ENCODE measurements around the gene GGCX. TPM values are rescaled to one million over a fixed set of nuclear protein-coding genes. Genes with fewer than 3 reads are reported as not detected.
"Not testable (repeated sequence)": the region's sequence is repeated elsewhere in the genome, so short reads cannot be mapped to it uniquely, and the experiment has no call there.

Gene GGCX
- total and polyA plus RNA-seq, 2 donors (not counting 3 experiments of a cell fraction or from before 2014, with no cell fraction given) = 48.0 to 62.7 TPM

DNA sequence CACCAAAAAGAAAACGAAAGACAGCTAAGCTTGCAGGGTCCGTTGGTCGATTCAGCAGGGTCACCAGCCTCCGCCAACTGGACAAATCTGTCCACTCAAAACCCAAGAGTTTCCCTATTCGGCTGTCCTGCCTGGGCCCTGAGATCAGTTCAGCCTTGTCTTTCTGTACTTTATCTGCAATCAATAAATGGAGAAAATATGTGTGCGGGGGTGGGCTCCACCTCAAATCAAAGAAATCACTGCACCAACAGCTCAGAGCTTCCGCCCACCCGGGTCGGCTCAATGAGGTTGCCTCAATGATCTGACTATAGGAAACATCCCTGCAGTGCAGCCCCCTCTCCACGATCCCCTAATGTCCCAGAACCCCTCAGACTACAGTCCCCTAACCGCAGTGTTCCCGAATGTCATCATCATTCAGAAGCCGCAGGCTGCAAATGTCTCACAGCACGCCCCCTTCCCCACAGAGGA, 447 bp downstream of the GGCX start:
- dilution Hi-C loops (cut with MboI; ENCODE audit: extremely low pct_ligation_motif_present, low sequenced_read_pairs) (no loop called here), intact Hi-C loops (cut with micrococcal nuclease) (loop anchor here (1.0 kb wide), 5 partner anchors 22 to 55 kb away; partner anchors contain the start of genes C2orf68, MAT2A, TMEM150A and USP39)
- peaks cover 8 to 12% of the 10 kb centered on the region in 2 experiments for H3K36me3 ChIP-seq (ENCODE audit: control insufficient read depth in 2 of 2, extremely low read depth in 1 of 2, insufficient read depth in 2 of 2, low read length in 2 of 2)
- peaks cover 26% of the 10 kb centered on the region for H3K79me2 ChIP-seq (ENCODE audit: control insufficient read depth, insufficient read depth, low read length)
- H3K4me1 ChIP-seq (ENCODE audit: control insufficient read depth, extremely low read depth, insufficient read depth, low read length) = peaks cover 9% of the 10 kb centered on the region
- peak overlapping the region; percentile 96 for H3K4me2 ChIP-seq (ENCODE audit: insufficient read depth, low read length)
- H2AFZ ChIP-seq (ENCODE audit: low read depth, low read length) = peak overlapping the region; percentile 52
- H3K27me3 ChIP-seq (ENCODE audit: control insufficient read depth in 2 of 2, insufficient read depth in 2 of 2, low read length in 2 of 2) = no peaks in the 10 kb centered on the region
- no TSS peak for BruUV-seq (replicated peaks)
- H4K20me1 ChIP-seq (replicated peaks; ENCODE audit: control insufficient read depth, extremely low read depth, insufficient read depth, low read length) = no peaks in the 10 kb centered on the region
- FAIRE-seq (peak; percentile 58), DNase-seq (ENCODE audit: low read depth, low spot score) (no peak)
- H3K27ac ChIP-seq (ENCODE audit: insufficient read depth, low read depth, low read length) = no peak overlapping the region
- TF ChIP-seq EZH2 (IDR thresholded peaks at IDR 0.05; ENCODE audit: borderline replicate concordance, low read depth, low read length, severe bottlenecking) (no peak), GATA2 (IDR thresholded peaks at IDR 0.05; ENCODE audit: insufficient read depth, insufficient read length, low read depth, low read length) (no peak)
- TF ChIP-seq, protein P1, sequence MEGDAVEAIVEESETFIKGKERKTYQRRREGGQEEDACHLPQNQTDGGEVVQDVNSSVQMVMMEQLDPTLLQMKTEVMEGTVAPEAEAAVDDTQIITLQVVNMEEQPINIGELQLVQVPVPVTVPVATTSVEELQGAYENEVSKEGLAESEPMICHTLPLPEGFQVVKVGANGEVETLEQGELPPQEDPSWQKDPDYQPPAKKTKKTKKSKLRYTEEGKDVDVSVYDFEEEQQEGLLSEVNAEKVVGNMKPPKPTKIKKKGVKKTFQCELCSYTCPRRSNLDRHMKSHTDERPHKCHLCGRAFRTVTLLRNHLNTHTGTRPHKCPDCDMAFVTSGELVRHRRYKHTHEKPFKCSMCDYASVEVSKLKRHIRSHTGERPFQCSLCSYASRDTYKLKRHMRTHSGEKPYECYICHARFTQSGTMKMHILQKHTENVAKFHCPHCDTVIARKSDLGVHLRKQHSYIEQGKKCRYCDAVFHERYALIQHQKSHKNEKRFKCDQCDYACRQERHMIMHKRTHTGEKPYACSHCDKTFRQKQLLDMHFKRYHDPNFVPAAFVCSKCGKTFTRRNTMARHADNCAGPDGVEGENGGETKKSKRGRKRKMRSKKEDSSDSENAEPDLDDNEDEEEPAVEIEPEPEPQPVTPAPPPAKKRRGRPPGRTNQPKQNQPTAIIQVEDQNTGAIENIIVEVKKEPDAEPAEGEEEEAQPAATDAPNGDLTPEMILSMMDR (IDR thresholded peaks at IDR 0.05; ENCODE audit: extremely low read depth in 1 of 2, insufficient read depth in 1 of 2, low read depth in 1 of 2, low read length in 2 of 2) = no peak
- TF ChIP-seq, protein P2, sequence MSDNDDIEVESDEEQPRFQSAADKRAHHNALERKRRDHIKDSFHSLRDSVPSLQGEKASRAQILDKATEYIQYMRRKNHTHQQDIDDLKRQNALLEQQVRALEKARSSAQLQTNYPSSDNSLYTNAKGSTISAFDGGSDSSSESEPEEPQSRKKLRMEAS (IDR thresholded peaks at IDR 0.05; ENCODE audit: insufficient read depth, insufficient read length) = no peak
- no peaks in the 10 kb centered on the region for H3K9me1 ChIP-seq (replicated peaks; ENCODE audit: control insufficient read depth, extremely low read depth, insufficient read depth, low read length)
- ChIA-PET CTCF (interaction anchor here (1.1 to 2.0 kb wide), 4 partner anchors 9 to 141 kb away, joined by 3 to 8 read pairs (median 4); no protein-coding TSS in a partner anchor), POLR2A (interaction anchor here (0.7 to 1.4 kb wide), 4 partner anchors 9 to 51 kb away, joined by 3 to 4 read pairs (median 3); partner anchors contain the start of genes C2orf68 and MAT2A)
- peak overlapping the region; percentile 58 to 82 (median 72) for H3K4me3 ChIP-seq (replicated peaks in 1 of 3; ENCODE audit: insufficient read depth in 1 of 3, low read depth in 1 of 3, low read length in 3 of 3)
- H3K9me3 ChIP-seq (replicated peaks; ENCODE audit: control insufficient read depth, insufficient read depth, low read length) = no peaks in the 10 kb centered on the region
- H3K9ac ChIP-seq (replicated peaks; ENCODE audit: extremely low read depth, insufficient read depth, low read length) = peak overlapping the region; percentile 36

DNA sequence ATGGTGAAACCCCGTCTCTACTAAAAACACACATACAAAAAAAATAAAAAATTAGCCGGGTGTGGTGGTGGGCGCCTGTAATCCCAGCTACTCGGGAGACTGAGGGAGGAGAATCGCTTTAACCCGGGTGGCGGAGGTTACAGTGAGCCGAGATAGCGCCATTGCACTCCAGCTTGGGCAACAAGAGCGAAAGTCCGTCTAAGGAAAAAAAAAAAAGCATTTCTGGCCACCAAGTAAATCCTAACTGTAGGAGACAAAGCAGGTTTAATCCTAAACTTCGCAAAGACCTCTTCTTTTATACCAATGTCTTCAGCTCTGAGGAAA, 928 bp downstream of the GGCX start:
- CTCF ChIA-PET = interaction anchor here (1.1 to 2.0 kb wide), 4 partner anchors 8 to 141 kb away, joined by 3 to 8 read pairs (median 4); no protein-coding TSS in a partner anchor
- Histone ChIP-seq H3K79me2 (ENCODE audit: control insufficient read depth, insufficient read depth, low read length) (peaks cover 26% of the 10 kb centered on the region), H3K36me3 (ENCODE audit: control insufficient read depth in 2 of 2, extremely low read depth in 1 of 2, insufficient read depth in 2 of 2, low read length in 2 of 2) (peaks cover 10 to 12% of the 10 kb centered on the region in 2 experiments), H3K4me2 (ENCODE audit: insufficient read depth, low read length) (peak overlapping the region; percentile 96), H3K4me3 (replicated peaks in 1 of 3; ENCODE audit: insufficient read depth in 1 of 3, low read depth in 1 of 3, low read length in 3 of 3) (peak overlapping the region; percentile 58 to 82 (median 72)), H3K9ac (replicated peaks; ENCODE audit: extremely low read depth, insufficient read depth, low read length) (peak overlapping the region; percentile 36)
- H3K9me1 ChIP-seq (replicated peaks; ENCODE audit: control insufficient read depth, extremely low read depth, insufficient read depth, low read length); DNase-seq (ENCODE audit: low read depth, low spot score); H4K20me1 ChIP-seq (replicated peaks; ENCODE audit: control insufficient read depth, extremely low read depth, insufficient read depth, low read length); H2AFZ ChIP-seq (ENCODE audit: low read depth, low read length); H3K9me3 ChIP-seq (replicated peaks; ENCODE audit: control insufficient read depth, insufficient read depth, low read length); BruUV-seq (replicated peaks); H3K27me3 ChIP-seq (ENCODE audit: control insufficient read depth in 2 of 2, insufficient read depth in 2 of 2, low read length in 2 of 2); FAIRE-seq; H3K27ac ChIP-seq (ENCODE audit: insufficient read depth, low read depth, low read length); H3K4me1 ChIP-seq (ENCODE audit: control insufficient read depth, extremely low read depth, insufficient read depth, low read length); intact Hi-C loops (cut with micrococcal nuclease); dilution Hi-C loops (cut with MboI; ENCODE audit: extremely low pct_ligation_motif_present, low sequenced_read_pairs): not testable (repeated sequence)
- POLR2A ChIA-PET = interaction anchor here (1.3 kb wide), 1 partner anchor 52 kb away, joined by 4 read pairs; the partner anchor contains the start of gene C2orf68
